Activated T-cell treated with anti-CD3 and anti-CD28 coated beads, Interleukin-2, amount 50 U/mL, for 72 hours (primary cell): ENCODE data around the gene LEP. TPM values are rescaled to one million over a fixed set of nuclear protein-coding genes. Genes with fewer than 3 reads are reported as not detected.

ENCODE experiments used
- ATAC-seq, 2 donors: fragments of 150-1000 bp; cut with Tn5 transposase; replicated peaks in 1 of 2; 2 replicates each; pipeline ENCODE4 v1.10.0; 2021; ENCODE audit warnings: moderate library complexity in 2 of 2, mild to moderate bottlenecking in 1 of 2
- DNase-seq, 2 donors: peaks; one replicate each; pipeline ENCODE4 v3.0.0; 2021 to 2022; ENCODE audit warnings: mixed read lengths in 1 of 2
- H3K27ac Mint-ChIP-seq: one replicate; pipeline ENCODE4 v1.8.0; 2022; ENCODE audit warnings: mild to moderate bottlenecking, moderate library complexity, mixed read lengths
- H3K27me3 Mint-ChIP-seq: one replicate; pipeline ENCODE4 v1.8.0; 2022; ENCODE audit warnings: low read depth, mixed read lengths
- H3K36me3 Mint-ChIP-seq, 2 donors: one replicate each; pipeline ENCODE4 v1.8.0; 2022; ENCODE audit warnings: mixed read lengths in 2 of 2, mild to moderate bottlenecking in 1 of 2; ENCODE audit not compliant: insufficient read depth in 2 of 2
- H3K4me1 Mint-ChIP-seq: one replicate; pipeline ENCODE4 v1.8.0; 2022; ENCODE audit warnings: low read depth, mixed read lengths
- H3K4me3 Mint-ChIP-seq, 2 donors: one replicate each; pipeline ENCODE4 v1.8.0; 2022; ENCODE audit warnings: mild to moderate bottlenecking in 2 of 2, mixed read lengths in 2 of 2, moderate library complexity in 2 of 2
- H3K9me3 Mint-ChIP-seq, 2 donors: one replicate each; pipeline ENCODE4 v1.8.0; 2022; ENCODE audit warnings: mixed read lengths in 2 of 2
- total RNA-seq, 2 donors: library from RNA; stranded (reverse); gene quantifications; one replicate each; pipeline ENCODE4 v1.2.3, GENCODE V29; 2022

Gene LEP
- total RNA-seq, 2 donors from 2014 or later, result not detected

DNA sequence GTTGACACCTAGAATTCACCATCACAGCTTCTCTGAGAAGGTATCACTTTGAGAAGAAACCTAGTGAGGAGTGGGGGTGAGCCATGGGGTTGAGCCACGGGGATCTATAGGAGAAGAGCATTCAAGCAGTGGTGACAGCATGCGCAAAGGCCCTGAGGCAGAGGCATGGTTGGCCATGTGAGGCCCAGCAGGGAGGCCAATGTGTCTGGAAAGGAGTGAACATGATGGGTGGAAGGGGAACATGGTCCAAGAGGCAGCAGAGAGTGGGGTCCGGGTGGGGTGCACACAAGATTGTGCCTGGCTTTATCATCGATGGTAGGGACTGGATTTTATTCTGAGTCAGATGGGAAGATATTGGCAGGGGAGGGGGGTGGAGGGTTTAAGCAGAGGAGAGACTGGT is 36.0 kb upstream of the LEP start:
- Mint-ChIP-seq H3K36me3 (no peaks in the 10 kb centered on the region), H3K4me3 (no peak overlapping the region), H3K4me1 (peaks cover 15% of the 10 kb centered on the region), H3K27me3 (peaks cover 39% of the 10 kb centered on the region), H3K9me3 (no peaks in the 10 kb centered on the region), H3K27ac (no peak overlapping the region)
- DNase-seq (no peak), ATAC-seq (no peak)

DNA sequence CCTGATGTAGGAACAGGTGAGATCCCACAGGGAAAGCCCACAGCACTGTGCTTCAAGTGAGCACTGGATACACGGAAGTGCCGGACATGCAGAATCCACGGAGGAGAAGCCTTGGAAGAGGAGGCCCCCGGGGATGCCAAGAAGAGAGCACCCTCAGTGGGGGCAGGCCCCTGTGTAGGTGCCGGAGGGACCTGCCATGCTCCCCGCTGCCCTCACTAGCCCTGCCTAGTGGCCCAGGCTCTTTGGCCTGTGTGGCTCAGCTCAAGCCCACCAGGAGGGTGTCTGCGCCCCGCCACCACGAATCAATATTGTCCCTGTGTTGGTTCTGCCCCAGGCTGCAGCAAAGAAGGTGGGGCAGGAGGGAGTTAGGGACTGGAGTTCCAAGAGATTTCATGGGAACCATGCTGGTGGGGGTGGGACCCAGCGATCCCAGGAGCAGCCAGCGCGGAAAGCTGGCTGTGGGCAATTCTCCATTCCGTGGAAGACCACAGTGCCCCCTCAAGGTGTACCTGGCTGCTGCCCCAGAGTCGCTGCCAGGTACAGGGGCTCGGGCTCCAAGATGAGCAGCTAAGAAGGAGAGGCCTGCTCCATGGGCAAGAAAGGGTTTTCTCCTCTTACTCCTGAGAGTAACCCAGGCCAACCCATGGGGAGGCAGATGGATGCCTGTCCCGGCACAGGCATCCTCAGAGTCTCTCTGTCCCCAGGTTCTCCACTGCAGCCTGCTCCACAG is 34.9 kb upstream of the LEP start:
- ATAC-seq (no peak), DNase-seq (no peak)
- H3K27ac Mint-ChIP-seq, result no peak overlapping the region

DNA sequence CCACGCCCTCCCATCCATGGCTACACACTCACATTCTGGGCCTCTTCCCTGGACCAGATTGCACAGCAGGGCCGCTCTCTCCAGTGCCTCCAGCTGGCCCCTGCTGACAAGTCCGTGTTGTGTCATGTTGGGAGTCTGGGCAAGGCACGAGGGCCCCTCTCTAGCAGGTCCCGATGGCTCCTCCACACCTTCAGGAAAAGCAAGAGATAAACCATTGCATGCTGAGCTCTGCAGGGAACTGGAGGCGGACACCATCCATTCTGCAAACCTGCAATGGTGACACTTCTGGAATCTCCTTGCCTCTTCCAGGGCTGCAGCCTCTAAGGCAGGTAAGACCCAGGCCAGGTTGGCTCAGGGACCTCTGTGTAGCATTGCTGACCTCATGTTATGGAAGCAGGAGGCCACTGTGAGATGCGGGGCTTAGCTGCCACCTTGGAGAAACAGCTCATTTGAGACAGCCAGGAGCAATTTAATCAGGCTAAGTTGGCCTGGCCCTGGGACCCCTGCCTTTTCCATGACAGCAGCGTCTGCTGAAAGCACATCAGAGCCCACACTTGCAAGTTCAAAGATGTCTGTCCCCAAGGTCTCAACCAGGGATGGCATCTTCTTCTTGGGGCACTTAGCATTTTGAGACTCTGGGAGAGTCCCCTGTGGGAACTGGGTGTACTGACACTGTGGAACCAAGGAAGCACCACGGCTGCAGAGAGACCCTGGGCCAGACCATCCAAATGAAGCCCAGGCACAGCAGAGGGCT is 34.2 kb upstream of the LEP start:
- no peak overlapping the region for H3K27ac Mint-ChIP-seq
- peaks cover 28% of the 10 kb centered on the region for H3K27me3 Mint-ChIP-seq
- H3K9me3 Mint-ChIP-seq, result no peaks in the 10 kb centered on the region
- H3K4me1 Mint-ChIP-seq, result peaks cover 9% of the 10 kb centered on the region
- ATAC-seq (no peak), DNase-seq (no peak)
- H3K4me3 Mint-ChIP-seq, result no peak overlapping the region
- H3K36me3 Mint-ChIP-seq, result no peaks in the 10 kb centered on the region

More for the DNA sequence above, 34.9 kb upstream of the LEP start:
- H3K27me3 Mint-ChIP-seq, result peaks cover 34% of the 10 kb centered on the region
- no peak overlapping the region for H3K4me3 Mint-ChIP-seq
- no peaks in the 10 kb centered on the region for H3K9me3 Mint-ChIP-seq
- peaks cover 15% of the 10 kb centered on the region for H3K4me1 Mint-ChIP-seq
- H3K36me3 Mint-ChIP-seq, result no peaks in the 10 kb centered on the region

DNA sequence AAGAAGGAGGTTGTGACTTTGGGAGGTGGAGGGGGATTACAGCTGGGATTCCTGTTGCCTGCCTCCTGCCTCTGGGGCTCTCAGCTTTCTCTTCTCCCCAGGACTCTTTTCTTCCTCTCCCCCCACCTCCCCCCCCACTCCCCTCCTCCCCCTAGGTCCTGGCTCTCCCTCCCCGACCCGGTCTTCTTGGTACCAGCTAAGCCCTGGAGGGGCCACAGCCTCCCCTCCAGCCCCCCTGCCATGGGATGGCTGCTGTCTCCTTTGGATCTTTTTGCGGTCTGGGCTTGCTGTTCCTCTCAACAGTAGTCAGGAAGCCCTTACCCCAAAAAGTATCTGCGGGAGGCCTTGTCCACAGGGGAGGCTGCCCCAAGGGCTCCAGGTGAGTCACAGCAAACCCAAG is 33.5 kb upstream of the LEP start:
- no peaks in the 10 kb centered on the region for H3K36me3 Mint-ChIP-seq
- DNase-seq (no peak), ATAC-seq (no peak)
- no peak overlapping the region for H3K27ac Mint-ChIP-seq
- H3K9me3 Mint-ChIP-seq, result no peaks in the 10 kb centered on the region
- H3K4me3 Mint-ChIP-seq, result no peak overlapping the region
- H3K27me3 Mint-ChIP-seq, result peaks cover 21% of the 10 kb centered on the region
- peaks cover 5% of the 10 kb centered on the region for H3K4me1 Mint-ChIP-seq

DNA sequence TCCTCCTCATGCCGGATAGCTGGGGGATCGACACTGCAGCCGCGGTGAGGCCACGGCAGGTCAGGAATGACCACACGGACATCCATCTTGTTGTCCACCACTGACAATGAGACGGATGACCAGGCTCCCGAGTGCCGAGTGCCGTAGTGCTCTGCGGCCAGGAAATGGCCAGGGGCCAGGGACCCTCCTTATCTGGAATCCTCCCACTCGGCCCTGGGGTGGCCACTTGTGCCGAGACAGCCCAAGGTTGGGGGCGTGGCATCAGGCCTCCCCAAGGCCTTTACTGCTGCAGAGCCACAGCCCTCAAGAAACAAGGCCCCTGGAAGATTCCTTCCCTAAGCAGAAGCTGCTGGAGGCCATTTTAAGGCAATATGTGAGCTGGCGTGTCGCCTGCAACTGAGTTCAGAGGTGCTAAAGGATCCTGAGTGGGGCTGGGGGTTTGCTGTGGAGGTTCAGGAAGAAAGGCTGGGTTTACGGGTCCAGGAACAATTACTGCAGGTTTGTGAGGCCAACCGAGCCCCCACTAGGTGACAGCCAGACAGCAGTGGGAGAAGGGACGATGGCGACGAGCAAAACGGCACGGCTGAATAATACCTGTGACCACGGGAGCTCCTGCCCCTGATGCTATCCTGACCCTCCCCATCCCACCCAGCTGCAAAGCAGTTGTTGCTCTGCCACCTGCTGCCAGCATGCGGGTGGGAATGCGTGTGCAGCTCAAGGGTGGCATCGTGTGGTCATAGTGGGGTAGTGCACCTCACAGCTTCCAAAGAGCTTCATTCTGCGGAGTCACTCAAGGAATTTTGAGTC is 31.6 kb upstream of the LEP start:
- peak; percentile 69 to 76 for ATAC-seq
- Mint-ChIP-seq H3K27ac (no peak overlapping the region), H3K4me1 (peaks cover 5% of the 10 kb centered on the region), H3K9me3 (no peaks in the 10 kb centered on the region), H3K27me3 (peaks cover 11% of the 10 kb centered on the region), H3K36me3 (no peaks in the 10 kb centered on the region), H3K4me3 (no peak overlapping the region)
- DNase-seq, result peak; percentile 68 to 75

DNA sequence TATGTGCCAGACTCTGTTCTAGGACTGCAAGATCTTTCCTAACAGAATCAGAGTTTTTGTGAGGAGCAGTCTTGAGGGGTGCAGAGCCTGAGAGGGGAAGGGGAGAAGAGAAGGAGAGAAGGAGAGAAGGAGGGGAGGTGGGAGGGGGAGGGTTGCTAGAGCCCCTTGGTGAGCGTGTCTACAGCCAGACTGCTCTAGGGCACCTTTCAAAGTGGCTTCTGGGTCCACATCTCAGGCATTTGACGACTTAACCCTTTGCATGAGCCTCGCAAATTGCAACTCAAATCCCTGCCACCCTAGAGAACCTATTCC is 31.1 kb upstream of the LEP start:
- DNase-seq (no peak), ATAC-seq (peak in 1 of 2 donors; percentile 14)
- Mint-ChIP-seq H3K27ac (no peak overlapping the region), H3K9me3 (no peaks in the 10 kb centered on the region), H3K4me3 (no peak overlapping the region), H3K4me1 (peaks cover 5% of the 10 kb centered on the region), H3K36me3 (no peaks in the 10 kb centered on the region), H3K27me3 (peaks cover 11% of the 10 kb centered on the region)

DNA sequence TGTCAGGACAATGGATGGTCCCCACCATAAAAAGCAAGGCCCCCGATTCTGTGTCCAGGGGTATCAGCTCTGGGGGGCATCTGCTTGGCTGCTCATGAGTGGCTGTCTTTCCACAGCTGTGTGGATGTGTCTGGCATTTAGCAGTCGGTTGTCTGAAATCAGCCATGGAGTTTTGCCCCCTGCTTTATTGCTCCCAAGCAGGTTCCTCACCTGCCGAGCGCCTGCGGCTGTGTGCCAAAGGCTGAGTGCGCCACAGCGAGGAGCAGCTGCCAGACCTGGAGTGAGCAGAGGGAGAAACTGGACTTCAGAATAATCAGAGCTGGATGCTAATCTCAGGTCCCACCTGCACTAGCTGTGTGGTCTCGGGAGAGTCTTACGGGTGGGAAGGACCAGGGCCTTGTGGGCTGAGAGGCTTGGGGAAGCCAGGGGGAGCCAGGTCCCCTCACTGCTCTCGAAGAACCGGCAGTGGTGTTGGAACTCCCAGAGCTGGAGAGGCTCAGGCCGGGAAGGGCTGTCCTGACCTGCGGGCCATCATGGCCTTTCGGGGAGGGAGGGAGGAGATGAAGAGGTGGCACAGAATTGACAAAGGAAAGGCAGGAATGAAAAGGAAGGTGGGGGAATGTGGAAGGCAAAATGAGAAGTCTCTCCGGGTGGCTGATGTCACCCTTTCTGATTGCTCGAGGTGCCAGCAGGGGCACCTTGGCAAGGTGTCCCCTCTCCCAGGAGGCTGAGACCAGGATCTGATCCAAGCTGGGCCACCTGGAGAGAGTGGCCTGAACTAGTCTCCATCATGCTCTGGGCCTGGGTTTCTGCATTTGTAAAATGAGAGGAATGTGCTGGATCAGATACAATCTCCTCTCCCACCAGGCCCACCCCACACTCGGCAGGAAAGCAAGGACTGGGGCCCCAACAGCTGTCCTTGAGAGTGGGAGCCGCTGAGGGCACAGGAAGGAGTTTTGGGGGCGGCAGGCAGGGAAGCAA is 30.2 kb upstream of the LEP start:
- peaks cover 11% of the 10 kb centered on the region for H3K27me3 Mint-ChIP-seq
- DNase-seq (no peak), ATAC-seq (no peak)
- H3K27ac Mint-ChIP-seq, result no peak overlapping the region
- no peak overlapping the region for H3K4me3 Mint-ChIP-seq
- H3K9me3 Mint-ChIP-seq, result no peaks in the 10 kb centered on the region
- H3K4me1 Mint-ChIP-seq, result peaks cover 5% of the 10 kb centered on the region
- no peaks in the 10 kb centered on the region for H3K36me3 Mint-ChIP-seq

DNA sequence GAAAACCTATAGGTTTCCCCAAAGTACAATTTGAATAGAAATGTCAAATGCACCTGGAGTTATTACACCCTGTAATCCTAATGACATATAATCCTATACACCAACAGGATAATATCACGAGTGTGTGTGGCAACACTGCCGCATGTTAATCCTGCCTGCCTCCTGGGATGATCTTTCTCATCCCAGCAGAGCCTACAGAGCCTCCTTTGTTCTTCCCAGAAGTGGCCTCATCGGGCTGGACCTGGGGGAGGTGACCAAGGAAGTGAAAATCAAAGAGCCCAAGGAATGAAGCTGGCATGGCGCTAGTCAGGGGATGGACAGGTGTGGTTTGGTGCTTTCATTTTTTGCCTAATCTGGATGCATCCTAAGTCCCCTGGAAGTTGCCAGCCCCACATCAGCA is 29.5 kb upstream of the LEP start:
- ATAC-seq (no peak), DNase-seq (no peak)
- no peak overlapping the region for H3K4me3 Mint-ChIP-seq
- H3K4me1 Mint-ChIP-seq, result peaks cover 5% of the 10 kb centered on the region
- no peaks in the 10 kb centered on the region for H3K9me3 Mint-ChIP-seq
- H3K27me3 Mint-ChIP-seq, result peaks cover 11% of the 10 kb centered on the region
- no peaks in the 10 kb centered on the region for H3K36me3 Mint-ChIP-seq
- no peak overlapping the region for H3K27ac Mint-ChIP-seq

DNA sequence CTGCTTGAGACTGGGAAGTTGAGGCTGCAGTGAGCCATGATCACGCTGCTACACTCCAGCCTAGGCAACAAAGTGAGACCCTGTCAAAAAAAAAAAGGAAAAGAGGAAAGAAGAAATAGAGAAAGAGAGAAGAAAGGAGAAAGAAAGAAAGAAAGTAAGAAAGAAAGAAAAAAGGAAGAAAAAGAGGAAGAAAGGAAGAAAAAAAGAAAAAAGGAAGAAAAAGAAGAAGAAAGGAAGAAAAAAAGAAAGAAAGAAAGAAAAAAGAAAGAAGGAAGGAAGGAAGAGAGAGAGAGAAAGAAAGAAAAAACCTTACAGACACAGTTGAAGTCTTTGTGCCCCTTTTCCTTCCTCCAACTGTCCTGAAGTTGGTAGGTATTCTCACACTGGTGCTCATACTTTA is 26.6 kb upstream of the LEP start:
- no peak overlapping the region for H3K27ac Mint-ChIP-seq
- H3K9me3 Mint-ChIP-seq, result no peaks in the 10 kb centered on the region
- peaks cover 16% of the 10 kb centered on the region for H3K27me3 Mint-ChIP-seq
- no peak overlapping the region for H3K4me3 Mint-ChIP-seq
- H3K4me1 Mint-ChIP-seq, result peaks cover 5% of the 10 kb centered on the region
- no peak for DNase-seq
- H3K36me3 Mint-ChIP-seq, result no peaks in the 10 kb centered on the region
- no peak for ATAC-seq

DNA sequence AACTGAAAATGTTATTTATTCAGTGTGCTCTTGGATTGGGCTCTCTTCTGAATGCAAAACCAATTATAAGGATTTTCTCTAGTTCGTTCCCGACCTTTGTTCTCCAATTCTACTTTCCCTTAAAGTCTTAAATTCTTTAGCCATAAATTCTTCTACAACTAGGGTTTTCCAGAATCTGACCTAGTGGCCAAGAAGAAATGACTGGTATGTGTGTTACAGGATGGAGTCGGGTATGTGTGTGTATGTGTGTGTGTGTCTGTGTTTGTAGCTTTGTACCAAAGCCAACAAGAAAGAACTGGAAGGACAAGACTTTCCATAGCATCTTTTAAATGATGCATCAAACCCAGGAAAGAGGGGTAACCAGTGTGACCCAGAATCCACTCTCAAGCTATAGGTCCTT is 25.8 kb upstream of the LEP start:
- Mint-ChIP-seq H3K36me3 (no peaks in the 10 kb centered on the region), H3K27me3 (peaks cover 23% of the 10 kb centered on the region), H3K4me1 (no peaks in the 10 kb centered on the region), H3K9me3 (no peaks in the 10 kb centered on the region), H3K4me3 (no peak overlapping the region), H3K27ac (no peak overlapping the region)
- DNase-seq (no peak), ATAC-seq (no peak)

DNA sequence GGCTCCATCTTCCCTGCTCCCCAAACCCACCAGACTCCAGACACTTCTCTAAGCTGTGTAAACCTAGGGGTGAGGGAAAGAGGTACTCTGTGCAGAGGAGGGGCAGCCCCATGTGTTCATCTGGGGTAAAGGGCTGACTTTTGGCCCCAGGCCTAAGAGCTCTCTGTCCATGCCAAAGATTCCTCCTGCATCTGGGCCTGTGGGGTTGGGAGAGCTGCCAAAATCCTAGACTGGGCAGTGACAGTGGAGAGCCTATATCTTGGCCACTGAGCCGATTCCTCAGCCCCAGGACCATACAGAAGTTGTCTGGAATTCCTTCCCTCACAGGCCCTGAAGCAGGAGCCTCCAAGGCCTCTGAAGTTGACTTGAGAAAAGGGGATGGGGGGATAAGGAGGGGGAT is 25.3 kb upstream of the LEP start:
- Mint-ChIP-seq H3K27ac (no peak overlapping the region), H3K27me3 (peaks cover 26% of the 10 kb centered on the region), H3K4me1 (no peaks in the 10 kb centered on the region), H3K36me3 (no peaks in the 10 kb centered on the region), H3K4me3 (no peak overlapping the region), H3K9me3 (no peaks in the 10 kb centered on the region)
- DNase-seq (no peak), ATAC-seq (no peak)

DNA sequence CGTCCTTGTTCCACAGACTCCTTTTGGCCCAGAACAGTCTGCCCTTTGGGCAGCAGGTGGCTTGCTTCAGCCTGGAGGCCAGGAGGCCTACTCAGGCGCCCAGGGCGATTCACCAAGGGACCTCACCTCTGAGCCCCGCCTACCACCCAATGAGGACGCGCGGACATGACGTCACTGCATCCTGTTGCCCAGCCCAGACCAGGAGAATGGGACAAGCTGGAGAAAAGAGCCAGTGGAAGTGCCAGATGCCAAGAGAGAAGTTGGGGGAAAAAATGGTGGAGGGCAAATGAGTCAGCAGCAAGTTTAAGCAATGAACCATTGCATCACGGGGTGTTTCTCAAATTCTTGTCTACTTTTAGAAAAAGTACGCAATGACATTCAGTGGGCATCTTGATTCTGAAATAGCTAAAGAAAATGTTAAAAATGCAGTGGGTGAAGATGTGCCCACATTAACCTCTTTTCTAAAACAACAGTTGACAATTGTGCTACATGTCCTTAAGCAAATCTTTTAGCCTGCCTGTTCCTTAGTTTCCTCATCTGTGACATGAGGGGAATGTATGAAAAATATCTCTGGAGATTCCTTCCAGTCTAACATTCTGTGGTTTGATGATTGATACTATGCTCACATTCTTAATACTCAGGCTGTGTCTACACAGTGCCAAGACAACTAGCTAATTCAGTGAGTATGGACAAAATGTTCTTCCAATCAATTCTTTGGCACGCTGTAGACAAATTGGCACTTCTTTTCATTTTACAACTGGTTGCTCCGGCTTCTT is 23.9 kb upstream of the LEP start:
- Mint-ChIP-seq H3K4me3 (no peak overlapping the region), H3K27ac (no peak overlapping the region), H3K27me3 (peaks cover 35% of the 10 kb centered on the region), H3K36me3 (no peaks in the 10 kb centered on the region), H3K4me1 (no peaks in the 10 kb centered on the region), H3K9me3 (no peaks in the 10 kb centered on the region)
- DNase-seq, result no peak
- ATAC-seq, result no peak
